ENCODE measurements around the gene PKN2. TPM values are rescaled to one million over a fixed set of nuclear protein-coding genes. Genes with fewer than 3 reads are reported as not detected.
"Not testable (repeated sequence)": the region's sequence is repeated elsewhere in the genome, so short reads cannot be mapped to it uniquely, and the experiment has no call there.

The PKN2 gene
- total RNA-seq, 6 experiments from 2014 or later: 13.6 to 16.6 (median 15.0) TPM

DNA sequence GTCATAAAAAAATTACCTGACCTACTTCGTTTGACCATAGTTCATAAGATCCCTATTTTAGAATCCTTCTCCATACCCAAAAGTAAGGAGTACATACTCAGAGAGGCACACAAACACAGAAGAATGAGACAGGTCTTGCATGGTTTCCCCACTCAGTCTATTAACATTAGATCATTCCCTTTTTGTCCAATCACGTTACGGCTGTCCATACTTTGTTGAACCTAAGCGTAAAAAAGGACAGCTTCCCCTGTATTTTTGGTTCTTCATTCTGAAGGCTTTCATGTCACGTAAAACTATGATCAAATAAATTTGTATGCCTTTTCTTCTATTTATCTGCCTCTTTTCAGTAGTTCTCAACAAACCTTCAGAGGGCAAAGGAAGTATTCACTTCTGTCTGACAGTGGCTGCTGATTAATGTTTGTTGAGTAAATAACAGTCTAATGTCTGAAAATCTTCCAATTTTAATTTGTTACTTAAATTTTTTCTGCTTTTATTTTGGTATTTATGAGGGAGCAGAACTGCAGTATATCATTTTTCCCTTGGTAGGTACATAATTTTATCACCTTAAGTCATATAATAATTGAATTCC lies 16.4 kb downstream of the PKN2 start:
- H3K9me3 ChIP-seq: no peaks in the 10 kb centered on the region
- H3K27ac ChIP-seq: peak overlapping the region; percentile 5 to 34 (median 8)
- ATAC-seq (peak; percentile 36 to 68 (median 56)), DNase-seq (no peak)
- no peaks in the 10 kb centered on the region for H3K27me3 ChIP-seq
- no peak for TF ChIP-seq CTCF (IDR thresholded peaks at IDR 0.05)
- no peak for TF ChIP-seq POLR2A (IDR thresholded peaks at IDR 0.05)
- H3K4me3 ChIP-seq: no peak overlapping the region
- intact Hi-C loops (cut with DNase I): no loop called here
- H3K36me3 ChIP-seq: no peaks in the 10 kb centered on the region
- WGBS (ENCODE audit: insufficient coverage, low coverage, low lambda C conversion rate, missing lambda C conversion rate): 58% methylated on average over 5 of the region's 5 CpGs
- H3K4me1 ChIP-seq: peaks cover 0 to 14% (median 0%) of the 10 kb centered on the region in 4 donors

DNA sequence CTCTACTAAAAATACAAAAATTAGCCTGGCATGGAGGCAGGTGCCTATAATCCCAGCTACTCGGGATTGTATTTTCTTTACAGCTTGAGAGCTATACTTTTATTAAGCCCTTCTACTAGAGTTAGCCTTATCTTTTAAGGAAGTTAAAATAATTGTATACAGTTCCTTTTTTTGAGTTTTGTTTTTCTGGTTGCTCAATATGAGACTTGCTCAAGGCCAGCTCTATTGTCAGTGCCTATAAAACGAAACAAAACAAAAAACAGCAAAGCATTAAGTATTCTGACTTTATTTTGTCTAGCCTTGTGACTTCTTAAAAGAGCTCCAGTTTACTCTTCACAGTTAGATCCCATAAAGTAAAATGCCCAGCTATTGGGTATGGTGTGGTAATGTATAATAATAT lies 17.2 kb downstream of the PKN2 start:
- DNase-seq (no peak), ATAC-seq (peak; percentile 71 to 87 (median 80))
- TF ChIP-seq POLR2A (IDR thresholded peaks at IDR 0.05): no peak
- TF ChIP-seq CTCF (IDR thresholded peaks at IDR 0.05): no peak
- Histone ChIP-seq H3K36me3 (no peaks in the 10 kb centered on the region), H3K27ac (peak overlapping the region; percentile 5 to 50 (median 20)), H3K4me3 (no peak overlapping the region), H3K9me3 (no peaks in the 10 kb centered on the region), H3K4me1 (peaks cover 0 to 14% (median 0%) of the 10 kb centered on the region in 4 donors), H3K27me3 (no peaks in the 10 kb centered on the region)
- intact Hi-C loops (cut with DNase I): no loop called here
- 41% methylated on average over 2 of the region's 2 CpGs for WGBS (ENCODE audit: insufficient coverage, low coverage, low lambda C conversion rate, missing lambda C conversion rate)

DNA sequence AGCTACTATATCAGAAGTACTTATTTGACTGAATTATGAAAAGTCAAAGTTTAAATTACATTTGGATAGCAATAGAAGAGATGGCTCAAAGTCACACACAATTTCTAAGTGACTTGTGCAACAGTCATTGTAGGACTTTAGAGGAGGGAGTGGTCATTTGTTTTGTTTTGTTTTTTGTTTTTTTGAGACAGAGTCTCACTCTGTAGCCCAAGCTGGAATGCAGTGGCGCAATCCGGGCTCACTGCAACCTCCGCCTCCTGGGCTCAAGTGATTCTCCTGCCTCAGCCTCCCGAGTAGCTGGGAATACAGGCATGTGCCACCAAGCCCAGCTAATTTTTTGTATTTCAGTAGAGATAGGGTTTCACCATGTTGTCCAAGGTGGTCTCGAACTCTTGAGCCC lies 17.7 kb downstream of the PKN2 start:
- ATAC-seq (peak; percentile 40 to 58 (median 52)), DNase-seq (peak in 2 of 3 donors; percentile 42 to 63)
- intact Hi-C loops (cut with DNase I); H3K36me3 ChIP-seq; H3K27me3 ChIP-seq; H3K4me3 ChIP-seq; H3K9me3 ChIP-seq: not testable (repeated sequence)
- WGBS (ENCODE audit: insufficient coverage, low coverage, low lambda C conversion rate, missing lambda C conversion rate): 84% methylated on average over 4 of the region's 5 CpGs
- Histone ChIP-seq H3K27ac (peak overlapping the region; percentile 2 to 50 (median 20)), H3K4me1 (peaks cover 0 to 14% (median 0%) of the 10 kb centered on the region in 4 donors)

DNA sequence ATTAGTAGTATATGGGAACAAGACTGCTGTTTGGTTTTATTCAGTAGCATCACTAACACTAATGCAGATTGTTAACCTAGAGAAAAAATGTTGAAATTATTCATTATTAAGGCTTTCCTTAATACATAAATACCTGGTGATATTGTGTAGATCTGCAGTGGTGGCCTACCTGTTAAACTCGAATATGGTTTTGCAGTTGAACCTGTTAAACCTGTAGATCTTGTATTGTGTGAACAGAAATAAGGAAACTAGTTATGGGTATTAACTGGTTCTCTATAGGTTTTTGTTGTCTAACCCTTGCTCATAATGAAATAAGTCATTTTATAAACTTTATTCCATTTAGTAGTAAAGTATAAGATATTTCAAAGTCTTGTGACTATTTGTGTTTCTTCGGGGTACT lies 23.9 kb downstream of the PKN2 start:
- 87% methylated on average over 2 of the region's 2 CpGs for WGBS (ENCODE audit: insufficient coverage, low coverage, low lambda C conversion rate, missing lambda C conversion rate)
- no peak for DNase-seq
- Histone ChIP-seq H3K36me3 (no peaks in the 10 kb centered on the region), H3K4me3 (no peak overlapping the region), H3K27ac (no peak overlapping the region), H3K9me3 (no peaks in the 10 kb centered on the region), H3K27me3 (no peaks in the 10 kb centered on the region), H3K4me1 (no peaks in the 10 kb centered on the region)
- intact Hi-C loops (cut with DNase I): no loop called here
- ATAC-seq: no peak
- TF ChIP-seq CTCF (IDR thresholded peaks at IDR 0.05) (no peak), POLR2A (IDR thresholded peaks at IDR 0.05) (no peak)

DNA sequence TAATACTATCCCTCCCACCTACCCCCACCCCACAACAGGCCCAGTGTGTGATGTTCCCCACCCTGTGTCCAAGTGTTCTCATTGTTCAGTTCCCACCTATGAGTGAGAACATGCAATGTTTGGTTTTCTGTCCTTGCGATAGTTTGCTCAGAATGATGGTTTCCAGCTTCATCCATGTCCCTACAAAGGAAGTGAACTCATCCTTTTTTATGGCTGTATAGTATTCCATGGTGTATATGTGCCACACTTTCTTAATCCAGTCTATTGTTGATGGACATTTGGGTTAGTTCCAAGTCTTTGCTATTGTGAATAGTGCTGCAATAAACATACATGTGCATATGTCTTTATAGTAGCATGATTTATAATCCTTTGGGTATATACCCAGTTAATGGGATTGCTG lies 28.8 kb downstream of the PKN2 start:
- H3K4me1 ChIP-seq; H3K27ac ChIP-seq; DNase-seq; H3K9me3 ChIP-seq; H3K36me3 ChIP-seq; intact Hi-C loops (cut with DNase I); ATAC-seq; H3K4me3 ChIP-seq; H3K27me3 ChIP-seq: not testable (repeated sequence)
- WGBS (ENCODE audit: insufficient coverage, low coverage, low lambda C conversion rate, missing lambda C conversion rate): 100% methylated on average over 1 of the region's 1 CpG

- H3K27me3 ChIP-seq; H3K9me3 ChIP-seq; H3K4me3 ChIP-seq; DNase-seq; H3K27ac ChIP-seq; ATAC-seq; intact Hi-C loops (cut with DNase I); H3K4me1 ChIP-seq; H3K36me3 ChIP-seq: not testable (repeated sequence)
- WGBS (ENCODE audit: insufficient coverage, low coverage, low lambda C conversion rate, missing lambda C conversion rate): 75% methylated on average over 2 of the region's 2 CpGs
These were observed 32.5 kb downstream of the PKN2 start for GRCh38 chr1:88716571-88716970.

Data from right lobe of liver (tissue), 6 donors.